Endothelial cell (in vitro differentiated cells): ENCODE results near the gene SSC5D. TPM values are rescaled to one million over a fixed set of nuclear protein-coding genes. Genes with fewer than 3 reads are reported as not detected.

ENCODE experiments used
- DNase-seq: peaks from one replicate; pipeline ENCODE4 v3.0.0; 2021; ENCODE audit warnings: low spot score
- H3K27ac Mint-ChIP-seq: one replicate; pipeline ENCODE4 v1.8.0; 2021; ENCODE audit warnings: mixed read lengths, inconsistent platforms; ENCODE audit not compliant: unreplicated experiment
- H3K27me3 Mint-ChIP-seq: one replicate; pipeline ENCODE4 v1.8.0; 2021; ENCODE audit warnings: mild to moderate bottlenecking, moderate library complexity, mixed read lengths, inconsistent platforms; ENCODE audit not compliant: unreplicated experiment
- H3K36me3 Mint-ChIP-seq: one replicate; pipeline ENCODE4 v1.8.0; 2021; ENCODE audit warnings: mild to moderate bottlenecking, low read depth, mixed read lengths, inconsistent platforms; ENCODE audit not compliant: unreplicated experiment
- H3K4me1 Mint-ChIP-seq: one replicate; pipeline ENCODE4 v1.8.0; 2021; ENCODE audit warnings: mild to moderate bottlenecking, mixed read lengths, inconsistent platforms; ENCODE audit not compliant: unreplicated experiment
- H3K4me3 Mint-ChIP-seq: one replicate; pipeline ENCODE4 v1.8.0; 2021; ENCODE audit warnings: mild to moderate bottlenecking, mixed read lengths, inconsistent platforms; ENCODE audit not compliant: unreplicated experiment
- H3K9me3 Mint-ChIP-seq: one replicate; pipeline ENCODE4 v1.8.0; 2021; ENCODE audit warnings: mixed read lengths, inconsistent platforms; ENCODE audit not compliant: unreplicated experiment
- CTCF ChIP-seq: fragments of 200-600 bp; sonication (generic); IDR thresholded peaks from one replicate; pipeline ENCODE4 v1.5.0; 2021; ENCODE audit warnings: antibody characterized with exemption; ENCODE audit not compliant: unreplicated experiment
- total RNA-seq: library from RNA; stranded (reverse); fragmentation: NEBNext Ultra II Directional; extraction: Animal tissue kit (Norgen Biotek cat#: 25700); gene quantifications from one replicate; pipeline ENCODE4 v1.2.1, GENCODE V29; 2021; ENCODE audit not compliant: unreplicated experiment

Gene SSC5D
- total RNA-seq, 1 donor from 2014 or later, result 0.95 TPM

DNA sequence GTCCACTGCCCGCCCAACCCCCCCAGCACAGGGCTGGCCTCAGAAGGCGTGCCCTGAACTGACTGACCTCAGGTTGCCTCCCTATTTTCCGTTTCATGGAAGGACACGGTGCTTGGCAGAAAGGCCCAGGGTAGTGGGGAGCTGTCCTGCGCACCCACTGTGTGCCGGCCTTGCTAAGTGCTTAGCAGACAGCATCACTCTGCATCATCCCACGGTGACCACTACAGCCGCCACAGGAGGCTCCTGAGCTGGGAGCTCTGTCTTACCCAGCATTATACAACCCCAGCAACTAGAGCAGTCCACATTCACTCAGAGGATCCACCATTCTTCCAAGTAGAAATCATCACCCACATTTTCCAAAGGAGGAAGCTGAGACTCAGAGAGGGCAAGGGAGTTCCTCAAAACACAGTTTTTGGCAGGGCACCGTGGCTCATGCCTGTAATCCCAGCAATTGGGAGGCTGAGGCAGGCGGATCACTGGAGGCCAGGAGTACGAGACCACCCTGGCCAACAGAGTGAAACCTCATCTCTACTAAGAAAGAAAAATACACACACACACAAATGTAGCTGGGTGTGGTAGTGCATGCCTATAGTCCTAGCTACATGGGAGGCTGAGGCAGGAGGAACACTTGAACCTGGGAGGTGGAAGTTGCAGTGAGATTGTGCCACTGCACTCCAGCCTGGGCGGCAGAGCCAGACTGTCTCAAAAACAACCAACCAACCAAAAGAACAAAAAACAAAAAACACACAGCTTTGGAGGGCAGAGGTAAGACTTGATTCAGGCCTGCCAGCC, 47.1 kb downstream of the SSC5D start:
- no peaks in the 10 kb centered on the region for H3K9me3 Mint-ChIP-seq
- no peak overlapping the region for H3K27ac Mint-ChIP-seq
- TF ChIP-seq CTCF, result no peak
- H3K4me3 Mint-ChIP-seq, result no peak overlapping the region
- H3K36me3 Mint-ChIP-seq, result peaks cover 4% of the 10 kb centered on the region
- no peak for DNase-seq
- no peaks in the 10 kb centered on the region for H3K4me1 Mint-ChIP-seq
- H3K27me3 Mint-ChIP-seq, result peaks cover 2% of the 10 kb centered on the region

- Mint-ChIP-seq H3K9me3 (no peaks in the 10 kb centered on the region), H3K27me3 (peaks cover 2% of the 10 kb centered on the region), H3K4me3 (no peak overlapping the region), H3K27ac (no peak overlapping the region), H3K36me3 (peaks cover 4% of the 10 kb centered on the region), H3K4me1 (no peaks in the 10 kb centered on the region)
- no peak for TF ChIP-seq CTCF
- no peak for DNase-seq
Measured at GRCh38 chr19:55535965-55536350, 47.7 kb downstream of the SSC5D start.

DNA sequence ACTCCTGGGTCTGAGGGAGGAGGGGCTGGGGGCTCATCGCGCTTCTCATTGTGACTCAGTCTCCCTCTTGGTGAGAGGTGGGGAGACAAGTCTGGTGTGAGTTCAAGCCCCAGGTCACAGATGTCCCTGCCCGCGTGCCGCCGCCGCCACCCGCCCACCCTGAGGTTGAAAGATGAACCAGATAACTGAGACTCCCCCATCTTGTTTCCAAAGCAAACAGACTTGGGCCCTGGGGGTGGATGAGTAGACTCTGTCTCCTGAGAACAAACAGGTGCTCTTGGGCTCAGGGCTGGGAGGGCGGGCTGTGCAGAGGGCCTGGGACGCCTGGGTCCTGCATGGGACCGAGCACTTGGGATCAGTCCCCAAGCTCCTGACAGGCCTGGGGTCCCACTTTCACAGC, 48.1 kb downstream of the SSC5D start:
- no peaks in the 10 kb centered on the region for H3K9me3 Mint-ChIP-seq
- H3K27ac Mint-ChIP-seq, result no peak overlapping the region
- H3K27me3 Mint-ChIP-seq, result peaks cover 2% of the 10 kb centered on the region
- no peaks in the 10 kb centered on the region for H3K4me1 Mint-ChIP-seq
- no peak overlapping the region for H3K4me3 Mint-ChIP-seq
- peaks cover 4% of the 10 kb centered on the region for H3K36me3 Mint-ChIP-seq
- no peak for TF ChIP-seq CTCF
- no peak for DNase-seq

GRCh38 chr19:55536951-55537740, 48.9 kb downstream of the SSC5D start, which contains the start of gene SBK2:
TSS of gene SBK2 (minus strand) at chr19:55537133. CDS start at chr19:55536294, 839 bp downstream.
- peaks cover 9% of the 10 kb centered on the region for H3K36me3 Mint-ChIP-seq
- peak within 1 kb of the TSS; percentile 24 for H3K27ac Mint-ChIP-seq
- no peaks in the 10 kb centered on the region for H3K9me3 Mint-ChIP-seq
- H3K4me1 Mint-ChIP-seq, result no peaks in the 10 kb centered on the region
- peaks cover 7% of the 10 kb centered on the region for H3K27me3 Mint-ChIP-seq
- H3K4me3 Mint-ChIP-seq, result no peak within 1 kb of the TSS
- DNase-seq, result peak; percentile 55
- TF ChIP-seq CTCF, result no peak

- no peak for DNase-seq
- H3K4me1 Mint-ChIP-seq, result no peaks in the 10 kb centered on the region
- TF ChIP-seq CTCF, result no peak
- peaks cover 7% of the 10 kb centered on the region for H3K27me3 Mint-ChIP-seq
- no peak overlapping the region for H3K4me3 Mint-ChIP-seq
- H3K9me3 Mint-ChIP-seq, result no peaks in the 10 kb centered on the region
- H3K36me3 Mint-ChIP-seq, result peaks cover 9% of the 10 kb centered on the region
- peak overlapping the region; percentile 24 for H3K27ac Mint-ChIP-seq
Measured at GRCh38 chr19:55537741-55538111, 49.5 kb downstream of the SSC5D start.
